Skeletal muscle tissue (tissue), 4 donors: ENCODE results near the gene NMRK1. TPM values are rescaled to one million over a fixed set of nuclear protein-coding genes. Genes with fewer than 3 reads are reported as not detected.

Experiments
- H3K27ac ChIP-seq: one replicate; pipeline ENCODE4 v1.7.0; 2013; ENCODE audit warnings: mild to moderate bottlenecking, low read depth, low read length, inconsistent platforms
- H3K27me3 ChIP-seq, 3 donors: one replicate each; pipeline ENCODE4 v1.7.0; 2013; ENCODE audit warnings: low read length in 3 of 3; ENCODE audit not compliant: control insufficient read depth in 3 of 3, insufficient read depth in 3 of 3
- H3K36me3 ChIP-seq, 3 donors: one replicate each; pipeline ENCODE4 v1.7.0; 2013; ENCODE audit warnings: low read length in 3 of 3; ENCODE audit not compliant: control insufficient read depth in 3 of 3, insufficient read depth in 3 of 3
- H3K4me1 ChIP-seq, 3 donors: one replicate each; pipeline ENCODE4 v1.7.0; 2013; ENCODE audit warnings: low read length in 3 of 3, mild to moderate bottlenecking in 3 of 3; ENCODE audit not compliant: control insufficient read depth in 3 of 3, insufficient read depth in 3 of 3
- H3K4me3 ChIP-seq, 3 donors: one replicate each; pipeline ENCODE4 v1.7.0; 2013; ENCODE audit warnings: low read length in 3 of 3
- H3K9ac ChIP-seq, 3 donors: one replicate each; pipeline ENCODE4 v1.7.0; 2013; ENCODE audit warnings: low read length in 3 of 3, mild to moderate bottlenecking in 3 of 3, moderate library complexity in 2 of 3, low read depth in 1 of 3
- H3K9me3 ChIP-seq, 3 donors: one replicate each; pipeline ENCODE4 v1.7.0; 2013; ENCODE audit warnings: low read length in 3 of 3; ENCODE audit not compliant: control insufficient read depth in 3 of 3
- total RNA-seq: library from RNA; depleted of rRNA; stranded (reverse); fragments of >200 nt; gene quantifications from one replicate; pipeline ENCODE4 v1.2.3, GENCODE V29; 2014
- donor health status: Osteomylitis.

Gene NMRK1
- total RNA-seq, 1 donor from 2014 or later: 6.8 TPM

- Histone ChIP-seq H3K4me1 (peaks cover 11 to 29% (median 25%) of the 10 kb centered on the region in 3 donors), H3K27ac (peak overlapping the region; percentile 97), H3K27me3 (no peaks in the 10 kb centered on the region), H3K9ac (peak overlapping the region; percentile 96 to 97 (median 96)), H3K36me3 (peaks cover 0 to 4% (median 0%) of the 10 kb centered on the region in 3 donors), H3K4me3 (peak overlapping the region; percentile 88 to 95 (median 94)), H3K9me3 (no peaks in the 10 kb centered on the region)
Measured at GRCh38 chr9:75087289-75087823, 599 bp downstream of the NMRK1 start.

GRCh38 chr9:75086541-75087288 lies 1.2 kb downstream of the NMRK1 start:
- Histone ChIP-seq H3K9ac (peak overlapping the region; percentile 96 to 97 (median 96)), H3K9me3 (no peaks in the 10 kb centered on the region), H3K36me3 (peaks cover 0 to 10% (median 1%) of the 10 kb centered on the region in 3 donors), H3K4me1 (peaks cover 11 to 29% (median 25%) of the 10 kb centered on the region in 3 donors), H3K27ac (peak overlapping the region; percentile 97), H3K4me3 (peak overlapping the region; percentile 88 to 95 (median 94)), H3K27me3 (no peaks in the 10 kb centered on the region)

DNA sequence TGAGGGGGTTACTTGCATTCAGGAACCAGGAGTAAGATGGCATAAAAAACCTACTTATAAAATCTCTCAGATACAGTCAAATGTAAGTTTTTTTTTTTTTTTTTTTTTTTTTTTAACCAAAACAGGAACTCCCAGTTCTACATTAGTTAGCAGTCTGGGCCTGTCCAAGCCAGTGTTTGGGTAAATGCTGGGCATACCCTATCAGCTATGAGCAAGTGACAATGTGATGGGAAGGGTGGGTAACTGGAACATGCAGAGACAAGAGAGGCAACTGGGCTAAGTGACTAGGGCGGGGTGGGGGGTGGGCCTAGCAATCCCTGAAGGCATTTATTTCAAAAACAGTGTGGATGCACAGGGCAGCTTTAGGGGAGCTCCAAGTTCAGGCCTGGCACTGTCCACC lies 2.3 kb downstream of the NMRK1 start:
- no peaks in the 10 kb centered on the region for H3K27me3 ChIP-seq
- H3K36me3 ChIP-seq: peaks cover under 1 to 15% (median 5%) of the 10 kb centered on the region in 3 donors
- H3K9me3 ChIP-seq: no peaks in the 10 kb centered on the region
- peak overlapping the region; percentile 3 for H3K27ac ChIP-seq
- peaks cover 11 to 27% (median 25%) of the 10 kb centered on the region in 3 donors for H3K4me1 ChIP-seq
- H3K9ac ChIP-seq: no peak overlapping the region
- no peak overlapping the region for H3K4me3 ChIP-seq

GRCh38 chr9:75084081-75084672 lies 3.8 kb downstream of the NMRK1 start:
- Histone ChIP-seq H3K9ac (no peak overlapping the region), H3K36me3 (peaks cover 2 to 15% (median 9%) of the 10 kb centered on the region in 3 donors), H3K9me3 (no peaks in the 10 kb centered on the region)

GRCh38 chr9:75083188-75083970 lies 4.6 kb downstream of the NMRK1 start:
- no peaks in the 10 kb centered on the region for H3K9me3 ChIP-seq
- H3K36me3 ChIP-seq: peaks cover 2 to 15% (median 9%) of the 10 kb centered on the region in 3 donors
- H3K27me3 ChIP-seq: no peaks in the 10 kb centered on the region
- no peak overlapping the region for H3K4me3 ChIP-seq
- peak overlapping the region; percentile 75 for H3K27ac ChIP-seq
- peaks cover 11 to 25% (median 18%) of the 10 kb centered on the region in 3 donors for H3K4me1 ChIP-seq
- H3K9ac ChIP-seq: no peak overlapping the region

More at GRCh38 chr9:75084081-75084672, 3.8 kb downstream of the NMRK1 start:
- Histone ChIP-seq H3K4me1 (peaks cover 11 to 25% (median 18%) of the 10 kb centered on the region in 3 donors), H3K4me3 (no peak overlapping the region), H3K27me3 (no peaks in the 10 kb centered on the region), H3K27ac (peak overlapping the region; percentile 75)

GRCh38 chr9:75081632-75082031 lies 6.3 kb downstream of the NMRK1 start:
- H3K4me3 ChIP-seq: no peak overlapping the region
- H3K9ac ChIP-seq: no peak overlapping the region
- H3K36me3 ChIP-seq: peaks cover 2 to 15% (median 9%) of the 10 kb centered on the region in 3 donors
- H3K9me3 ChIP-seq: no peaks in the 10 kb centered on the region
- peaks cover 11 to 25% (median 18%) of the 10 kb centered on the region in 3 donors for H3K4me1 ChIP-seq
- H3K27me3 ChIP-seq: no peaks in the 10 kb centered on the region
- no peak overlapping the region for H3K27ac ChIP-seq

GRCh38 chr9:75072895-75073294 lies 15.1 kb downstream of the NMRK1 start:
- Histone ChIP-seq H3K9ac (no peak overlapping the region), H3K4me3 (no peak overlapping the region), H3K4me1 (no peaks in the 10 kb centered on the region), H3K27me3 (no peaks in the 10 kb centered on the region), H3K36me3 (peaks cover 10 to 20% (median 15%) of the 10 kb centered on the region in 3 donors), H3K27ac (no peak overlapping the region), H3K9me3 (no peaks in the 10 kb centered on the region)

- H3K4me3 ChIP-seq: no peak overlapping the region
- H3K27me3 ChIP-seq: no peaks in the 10 kb centered on the region
- H3K9me3 ChIP-seq: no peaks in the 10 kb centered on the region
- no peak overlapping the region for H3K9ac ChIP-seq
- peaks cover 10 to 31% (median 23%) of the 10 kb centered on the region in 3 donors for H3K36me3 ChIP-seq
- H3K27ac ChIP-seq: no peak overlapping the region
- H3K4me1 ChIP-seq: no peaks in the 10 kb centered on the region
Measured at GRCh38 chr9:75071530-75072122, 16.3 kb downstream of the NMRK1 start.

- H3K27me3 ChIP-seq: no peaks in the 10 kb centered on the region
- no peak overlapping the region for H3K9ac ChIP-seq
- peaks cover 12 to 42% (median 26%) of the 10 kb centered on the region in 3 donors for H3K36me3 ChIP-seq
- H3K4me1 ChIP-seq: peaks cover 0 to 2% (median under 1%) of the 10 kb centered on the region in 3 donors
- H3K4me3 ChIP-seq: no peak overlapping the region
- H3K27ac ChIP-seq: no peak overlapping the region
- H3K9me3 ChIP-seq: no peaks in the 10 kb centered on the region
Measured at GRCh38 chr9:75069171-75069570, 18.8 kb downstream of the NMRK1 start.
